ENCODE data around the gene PSTPIP1. TPM values are rescaled to one million over a fixed set of nuclear protein-coding genes. Genes with fewer than 3 reads are reported as not detected.

The PSTPIP1 gene
- total and polyA plus RNA-seq, 2 of the 13 experiments (the other 11 are each of a cell fraction or from before 2014, with no cell fraction given): 4.4 to 8.7 TPM

- Histone ChIP-seq H3K79me2 (ENCODE audit: insufficient read depth, low read length) (no peaks in the 10 kb centered on the region), H2AFZ (ENCODE audit: low read length) (peak overlapping the region; percentile 48), H3K9ac (ENCODE audit: insufficient read depth, low read depth, low read length) (peak overlapping the region; percentile 66), H3K4me3 (replicated peaks in 1 of 3; ENCODE audit: insufficient read depth in 1 of 3, low read depth in 2 of 3, low read length in 3 of 3) (peak overlapping the region; percentile 66 to 81 (median 74)), H3K36me3 (replicated peaks in 1 of 2; ENCODE audit: control insufficient read depth in 1 of 2, insufficient read depth in 2 of 2, low read length in 2 of 2) (peaks cover 0 to 4% of the 10 kb centered on the region in 2 experiments; a peak in 1 of 5 replicates), H3K4me2 (ENCODE audit: low read depth, low read length) (peak overlapping the region; percentile 97), H3K9me3 (ENCODE audit: low read length) (no peaks in the 10 kb centered on the region), H3K4me1 (ENCODE audit: insufficient read depth, low read length) (peaks cover 47% of the 10 kb centered on the region), H4K20me1 (ENCODE audit: insufficient read depth, low read length) (no peaks in the 10 kb centered on the region), H3K27ac (ENCODE audit: extremely low read length, insufficient read depth, low read length) (peak overlapping the region; percentile 30), H3K27me3 (ENCODE audit: control insufficient read depth in 1 of 2, insufficient read depth in 2 of 2, low read length in 2 of 2) (peaks cover 4 to 14% of the 10 kb centered on the region in 2 experiments; a peak in 3 of 5 replicates)
- no TSS peak for BruUV-seq (replicated peaks)
- 0% methylated on average over 3 of the region's 12 CpGs for WGBS (ENCODE audit: low lambda C conversion rate)
- CTCF ChIA-PET (ENCODE audit: low intra/inter-chr PET ratio, low total read pairs): no interaction called here
- POLR2A ChIA-PET: interaction anchor here (1.0 to 1.5 kb wide), 4 partner anchors 36 to 474 kb away, joined by 3 to 4 read pairs (median 3); partner anchors contain the start of genes RCN2 and TSPAN3
- in situ Hi-C loops (cut with HindIII; ENCODE audit: extremely low pct_ligation_motif_present, low pct_unique_long_range_greater_than_20kb): loop anchor here (10.0 kb wide), 1 partner anchor 127 kb away; the partner anchor contains the start of gene SCAPER
- FAIRE-seq (peak; percentile 56), ATAC-seq (peak; percentile 64), DNase-seq (ENCODE audit: low spot score) (peak; percentile 49)
- intact Hi-C loops (cut with micrococcal nuclease; ENCODE audit: unreplicated experiment): loop anchor here (5.0 kb wide), 1 partner anchor 129 kb away; no protein-coding TSS in a partner anchor
- no peak for TF ChIP-seq TP53 (CRISPR knock-in tag; conservative IDR thresholded peaks at IDR 0.05)
- TF ChIP-seq ZNF737 (CRISPR knock-in tag; IDR thresholded peaks at IDR 0.05; ENCODE audit: borderline replicate concordance): no peak
- peak; percentile 30; the same call in 1 of the 2 replicates for TF ChIP-seq ZC3H13 (CRISPR knock-in tag; IDR thresholded peaks at IDR 0.05)
- peak; percentile 17 for TF ChIP-seq RBM39 (IDR thresholded peaks at IDR 0.05; ENCODE audit: low read depth, low read length, poor library complexity, severe bottlenecking)
- peak; percentile 71; the same call in 1 of the 2 replicates for TF ChIP-seq ZMAT3 (CRISPR knock-in tag; conservative IDR thresholded peaks at IDR 0.05)
- TF ChIP-seq ZSCAN30 (CRISPR knock-in tag; IDR thresholded peaks at IDR 0.05): no peak
- peak; percentile 54; the same call in 1 of the 2 replicates for TF ChIP-seq ZFP41 (CRISPR knock-in tag; IDR thresholded peaks at IDR 0.05; ENCODE audit: borderline replicate concordance)
- no peak for TF ChIP-seq CCAR2 (optimal IDR thresholded peaks at IDR 0.05; ENCODE audit: low read depth, low read length)
- no peak for TF ChIP-seq ZNF430 (CRISPR knock-in tag; IDR thresholded peaks at IDR 0.05)
- TF ChIP-seq, protein P1, sequence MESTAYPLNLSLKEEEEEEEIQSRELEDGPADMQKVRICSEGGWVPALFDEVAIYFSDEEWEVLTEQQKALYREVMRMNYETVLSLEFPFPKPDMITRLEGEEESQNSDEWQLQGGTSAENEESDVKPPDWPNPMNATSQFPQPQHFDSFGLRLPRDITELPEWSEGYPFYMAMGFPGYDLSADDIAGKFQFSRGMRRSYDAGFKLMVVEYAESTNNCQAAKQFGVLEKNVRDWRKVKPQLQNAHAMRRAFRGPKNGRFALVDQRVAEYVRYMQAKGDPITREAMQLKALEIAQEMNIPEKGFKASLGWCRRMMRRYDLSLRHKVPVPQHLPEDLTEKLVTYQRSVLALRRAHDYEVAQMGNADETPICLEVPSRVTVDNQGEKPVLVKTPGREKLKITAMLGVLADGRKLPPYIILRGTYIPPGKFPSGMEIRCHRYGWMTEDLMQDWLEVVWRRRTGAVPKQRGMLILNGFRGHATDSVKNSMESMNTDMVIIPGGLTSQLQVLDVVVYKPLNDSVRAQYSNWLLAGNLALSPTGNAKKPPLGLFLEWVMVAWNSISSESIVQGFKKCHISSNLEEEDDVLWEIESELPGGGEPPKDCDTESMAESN (CRISPR knock-in tag; conservative IDR thresholded peaks at IDR 0.05): no peak
- no peak for TF ChIP-seq ZNF18 (CRISPR knock-in tag; IDR thresholded peaks at IDR 0.05; ENCODE audit: insufficient replicate concordance)
- TF ChIP-seq E2F5 (CRISPR knock-in tag; conservative IDR thresholded peaks at IDR 0.05): no peak
- TF ChIP-seq ZNF441 (CRISPR knock-in tag; IDR thresholded peaks at IDR 0.05; ENCODE audit: borderline replicate concordance): peak; percentile 36; the same call in 1 of the 2 replicates
- TF ChIP-seq FLYWCH1 (CRISPR knock-in tag; IDR thresholded peaks at IDR 0.05): no peak
- TF ChIP-seq BHLHE40 (IDR thresholded peaks at IDR 0.05; ENCODE audit: low read length): no peak
- no peak for TF ChIP-seq IKZF5 (CRISPR knock-in tag; IDR thresholded peaks at IDR 0.05)
- TF ChIP-seq GATAD1 (CRISPR knock-in tag; IDR thresholded peaks at IDR 0.05): no peak
- no peak for TF ChIP-seq ZMYM2 (CRISPR knock-in tag; IDR thresholded peaks at IDR 0.05)
Observed at GRCh38 chr15:77031376-77032050, 36.6 kb downstream of the PSTPIP1 start.

All from HepG2 (cell line).